Rectal smooth muscle tissue (tissue), 1 donor: ENCODE results near the gene LAMTOR4.

Source experiments
- H3K27ac ChIP-seq: one replicate; pipeline ENCODE4 v1.7.0; 2013; ENCODE audit warnings: low read depth, low read length, inconsistent platforms
- H3K27me3 ChIP-seq: one replicate; pipeline ENCODE4 v1.7.0; 2013; ENCODE audit warnings: low read length; ENCODE audit not compliant: control insufficient read depth, insufficient read depth
- H3K36me3 ChIP-seq: one replicate; pipeline ENCODE4 v1.7.0; 2013; ENCODE audit warnings: low read length; ENCODE audit not compliant: control insufficient read depth, insufficient read depth
- H3K4me1 ChIP-seq: one replicate; pipeline ENCODE4 v1.7.0; 2013; ENCODE audit warnings: low read length; ENCODE audit not compliant: control insufficient read depth, insufficient read depth
- H3K4me3 ChIP-seq: one replicate; pipeline ENCODE4 v1.7.0; 2013; ENCODE audit warnings: low read length
- H3K9ac ChIP-seq: one replicate; pipeline ENCODE4 v1.7.0; 2013; ENCODE audit warnings: low read length

The LAMTOR4 gene

GRCh38 chr7:100158229-100159098, 9.7 kb downstream of the LAMTOR4 start, which contains the start of gene TRAPPC14:
TRAPPC14 (minus strand) TSS chr7:100158723; CDS start chr7:100158499, 224 bp downstream.
- H3K4me1 ChIP-seq, result peaks cover 5% of the 10 kb centered on the region

GRCh38 chr7:100159099-100159623, 10.4 kb downstream of the LAMTOR4 start:
- H3K4me1 ChIP-seq, result peaks cover 5% of the 10 kb centered on the region
- peak overlapping the region; percentile 72 for H3K27ac ChIP-seq
- peak overlapping the region; percentile 77 for H3K4me3 ChIP-seq
- no peak overlapping the region for H3K9ac ChIP-seq
- H3K27me3 ChIP-seq, result no peaks in the 10 kb centered on the region
- H3K36me3 ChIP-seq, result peaks cover 7% of the 10 kb centered on the region

More at GRCh38 chr7:100158229-100159098, 9.7 kb downstream of the LAMTOR4 start, which contains the start of gene TRAPPC14:
- peaks cover 13% of the 10 kb centered on the region for H3K36me3 ChIP-seq
- no peaks in the 10 kb centered on the region for H3K27me3 ChIP-seq
- H3K27ac ChIP-seq, result peak within 1 kb of the TSS; percentile 72
- peak within 1 kb of the TSS; percentile 75 for H3K9ac ChIP-seq
- H3K4me3 ChIP-seq, result peak within 1 kb of the TSS; percentile 77

GRCh38 chr7:100160067-100160466, 11.3 kb downstream of the LAMTOR4 start:
- no peak overlapping the region for H3K27ac ChIP-seq
- no peak overlapping the region for H3K9ac ChIP-seq
- H3K36me3 ChIP-seq, result peaks cover 7% of the 10 kb centered on the region
- no peak overlapping the region for H3K4me3 ChIP-seq
- H3K4me1 ChIP-seq, result peaks cover 5% of the 10 kb centered on the region
- H3K27me3 ChIP-seq, result no peaks in the 10 kb centered on the region

GRCh38 chr7:100163006-100163531, 14.4 kb downstream of the LAMTOR4 start:
- H3K4me3 ChIP-seq, result no peak overlapping the region

GRCh38 chr7:100163871-100164270, 15.2 kb downstream of the LAMTOR4 start:
- H3K4me1 ChIP-seq, result no peaks in the 10 kb centered on the region
- no peak overlapping the region for H3K27ac ChIP-seq
- no peak overlapping the region for H3K9ac ChIP-seq
- H3K4me3 ChIP-seq, result no peak overlapping the region
- no peaks in the 10 kb centered on the region for H3K27me3 ChIP-seq
- H3K36me3 ChIP-seq, result no peaks in the 10 kb centered on the region

More at GRCh38 chr7:100163006-100163531, 14.4 kb downstream of the LAMTOR4 start:
- H3K36me3 ChIP-seq, result no peaks in the 10 kb centered on the region
- H3K4me1 ChIP-seq, result no peaks in the 10 kb centered on the region
- no peak overlapping the region for H3K27ac ChIP-seq
- no peaks in the 10 kb centered on the region for H3K27me3 ChIP-seq
- H3K9ac ChIP-seq, result no peak overlapping the region

GRCh38 chr7:100166317-100166940, 17.7 kb downstream of the LAMTOR4 start:
- Histone ChIP-seq H3K27ac (no peak overlapping the region), H3K4me3 (no peak overlapping the region), H3K9ac (no peak overlapping the region), H3K36me3 (no peaks in the 10 kb centered on the region), H3K27me3 (no peaks in the 10 kb centered on the region), H3K4me1 (no peaks in the 10 kb centered on the region)

GRCh38 chr7:100166970-100167911, 18.5 kb downstream of the LAMTOR4 start:
- Histone ChIP-seq H3K27me3 (no peaks in the 10 kb centered on the region), H3K4me3 (peak overlapping the region; percentile 72), H3K4me1 (no peaks in the 10 kb centered on the region), H3K9ac (no peak overlapping the region), H3K36me3 (no peaks in the 10 kb centered on the region), H3K27ac (no peak overlapping the region)

GRCh38 chr7:100167912-100168323, 19.2 kb downstream of the LAMTOR4 start:
- no peaks in the 10 kb centered on the region for H3K4me1 ChIP-seq
- no peaks in the 10 kb centered on the region for H3K27me3 ChIP-seq
- H3K36me3 ChIP-seq, result no peaks in the 10 kb centered on the region
- peak overlapping the region; percentile 16 for H3K9ac ChIP-seq
- H3K4me3 ChIP-seq, result peak overlapping the region; percentile 72
- H3K27ac ChIP-seq, result peak overlapping the region; percentile 35

GRCh38 chr7:100169147-100169850, 20.6 kb downstream of the LAMTOR4 start:
- H3K36me3 ChIP-seq, result no peaks in the 10 kb centered on the region
- H3K4me1 ChIP-seq, result no peaks in the 10 kb centered on the region
- no peaks in the 10 kb centered on the region for H3K27me3 ChIP-seq
- H3K27ac ChIP-seq, result no peak overlapping the region
- no peak overlapping the region for H3K9ac ChIP-seq
- H3K4me3 ChIP-seq, result no peak overlapping the region

GRCh38 chr7:100170101-100170897, 21.6 kb downstream of the LAMTOR4 start:
- H3K27ac ChIP-seq, result no peak overlapping the region
- no peak overlapping the region for H3K4me3 ChIP-seq
- no peaks in the 10 kb centered on the region for H3K36me3 ChIP-seq
- H3K4me1 ChIP-seq, result no peaks in the 10 kb centered on the region
- H3K9ac ChIP-seq, result no peak overlapping the region
- H3K27me3 ChIP-seq, result no peaks in the 10 kb centered on the region
